Astrocyte of the cerebellum (primary cell): ENCODE measurements around the gene TNFSF10.
A peak's percentile ranks its signal among the peaks of the same experiment; 100 is the strongest.
"Not testable (repeated sequence)": the region's sequence is repeated elsewhere in the genome, so short reads cannot be mapped to it uniquely, and the experiment has no call there.

ENCODE experiments used
- DNase-seq: peaks from one replicate; pipeline ENCODE4 v3.0.0-alpha.2; 2011; ENCODE audit warnings: low read depth
- H3K4me3 ChIP-seq: 2 replicates; pipeline ENCODE4 v1.5.1; 2011; ENCODE audit warnings: mild to moderate bottlenecking, low read depth, low read length, moderate library complexity
- in situ Hi-C: cut with HindIII; loops from 2 replicates; pipeline ENCODE4 v1.10.0; 2017; ENCODE audit warnings: low sequenced_read_pairs
- TF ChIP-seq, protein P1 (sequence below): IDR thresholded peaks from 2 replicates; pipeline ENCODE4 v1.5.1; 2012; ENCODE audit warnings: low read length, low read depth, moderate library complexity, mild to moderate bottlenecking; ENCODE audit errors: missing control alignments

The TNFSF10 gene

DNA sequence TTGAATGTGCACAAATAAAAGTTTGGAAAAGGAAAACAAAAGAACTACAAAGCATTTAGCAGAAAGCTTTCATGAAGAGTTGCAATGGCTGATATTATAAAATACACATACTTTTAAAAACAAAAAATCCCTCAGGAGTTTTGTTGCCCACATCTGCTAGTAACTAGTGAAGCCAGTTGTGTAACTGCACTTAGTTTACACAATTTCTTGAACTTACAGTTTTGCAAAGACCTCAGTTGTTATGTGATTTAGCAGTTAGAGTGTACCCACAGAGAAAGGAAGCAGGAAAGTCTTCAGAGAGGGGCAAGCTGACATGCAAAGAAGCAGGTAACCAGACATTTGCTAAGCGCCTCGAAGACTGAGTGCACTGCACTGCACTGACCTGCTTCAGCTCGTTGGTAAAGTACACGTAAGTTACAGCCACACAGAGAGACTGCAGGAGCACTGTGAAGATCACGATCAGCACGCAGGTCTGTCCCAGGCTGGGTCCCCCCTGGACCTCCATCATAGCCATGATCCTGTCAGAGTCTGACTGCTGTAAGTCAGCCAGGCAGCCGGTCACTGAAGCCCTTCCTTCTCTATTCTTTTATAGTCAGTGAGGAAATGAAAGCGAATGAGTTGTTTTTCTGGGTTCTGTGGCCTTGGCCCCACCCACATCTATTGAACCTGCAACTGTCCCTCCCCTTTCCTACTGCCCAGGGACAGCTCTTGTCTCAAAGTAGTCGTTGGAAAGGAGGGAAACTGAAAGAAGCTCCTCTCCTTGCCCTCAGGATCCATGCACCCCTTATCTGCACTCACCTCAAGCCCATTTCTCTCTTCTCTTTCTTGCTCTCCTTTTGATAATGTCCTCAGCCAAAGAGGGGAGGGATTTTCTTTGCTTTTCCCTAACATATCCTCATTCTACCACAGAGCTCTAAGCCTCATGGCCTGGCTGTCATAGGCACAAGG, at the start of gene TNFSF10:
Gene TNFSF10, minus strand, starts transcription at position 560 of the 948 bp plus-strand sequence. Its CDS starts 46 bp downstream, at position 514.
- DNase-seq, result no peak
- peak within 1 kb of the TSS; percentile 45 for H3K4me3 ChIP-seq
- in situ Hi-C loops, result no loop called here
- TF ChIP-seq, protein P1, sequence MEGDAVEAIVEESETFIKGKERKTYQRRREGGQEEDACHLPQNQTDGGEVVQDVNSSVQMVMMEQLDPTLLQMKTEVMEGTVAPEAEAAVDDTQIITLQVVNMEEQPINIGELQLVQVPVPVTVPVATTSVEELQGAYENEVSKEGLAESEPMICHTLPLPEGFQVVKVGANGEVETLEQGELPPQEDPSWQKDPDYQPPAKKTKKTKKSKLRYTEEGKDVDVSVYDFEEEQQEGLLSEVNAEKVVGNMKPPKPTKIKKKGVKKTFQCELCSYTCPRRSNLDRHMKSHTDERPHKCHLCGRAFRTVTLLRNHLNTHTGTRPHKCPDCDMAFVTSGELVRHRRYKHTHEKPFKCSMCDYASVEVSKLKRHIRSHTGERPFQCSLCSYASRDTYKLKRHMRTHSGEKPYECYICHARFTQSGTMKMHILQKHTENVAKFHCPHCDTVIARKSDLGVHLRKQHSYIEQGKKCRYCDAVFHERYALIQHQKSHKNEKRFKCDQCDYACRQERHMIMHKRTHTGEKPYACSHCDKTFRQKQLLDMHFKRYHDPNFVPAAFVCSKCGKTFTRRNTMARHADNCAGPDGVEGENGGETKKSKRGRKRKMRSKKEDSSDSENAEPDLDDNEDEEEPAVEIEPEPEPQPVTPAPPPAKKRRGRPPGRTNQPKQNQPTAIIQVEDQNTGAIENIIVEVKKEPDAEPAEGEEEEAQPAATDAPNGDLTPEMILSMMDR, result no peak

DNA sequence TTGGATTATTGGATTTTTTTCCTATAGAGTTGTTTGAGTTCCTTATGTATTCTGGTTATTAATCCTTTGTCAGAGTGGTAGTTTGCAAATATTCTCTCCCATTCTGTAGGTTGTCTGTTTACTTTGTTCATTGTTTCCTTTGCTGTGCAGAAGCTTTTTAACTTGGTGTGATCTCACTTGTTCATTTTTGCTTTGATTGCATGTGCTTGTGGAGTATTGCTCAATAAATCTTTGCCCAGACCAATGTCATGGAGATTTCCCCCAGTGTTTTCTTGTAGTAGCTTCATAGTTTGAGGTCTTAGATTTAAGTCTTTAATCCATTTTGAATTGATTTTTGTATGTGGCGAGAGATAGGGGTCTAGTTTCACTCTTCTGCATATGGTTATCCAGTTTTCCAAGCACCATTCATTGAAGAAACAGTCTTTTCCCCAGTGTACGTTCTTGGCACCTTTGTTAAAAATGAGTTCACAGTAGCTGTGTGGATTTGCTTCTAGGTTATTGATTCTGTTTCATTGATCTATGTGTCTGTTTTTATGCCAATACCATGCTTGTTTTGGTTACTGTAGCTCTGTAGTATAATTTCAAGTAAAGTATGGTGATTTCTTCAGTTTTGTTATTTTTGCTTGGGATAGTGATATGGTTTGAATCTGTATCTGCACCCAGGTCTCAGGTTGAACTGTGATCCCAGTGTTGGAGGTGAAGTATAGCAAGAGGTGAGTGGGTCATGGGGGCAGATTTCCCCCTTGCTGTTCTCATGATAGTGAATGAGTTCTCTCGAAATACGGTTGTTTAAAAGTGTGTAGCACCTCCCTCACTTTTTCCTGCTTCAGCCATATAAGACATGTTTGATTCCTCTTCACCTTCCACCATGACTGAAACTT, 46.1 kb upstream of the TNFSF10 start:
- TF ChIP-seq, protein P1, result no peak

DNA sequence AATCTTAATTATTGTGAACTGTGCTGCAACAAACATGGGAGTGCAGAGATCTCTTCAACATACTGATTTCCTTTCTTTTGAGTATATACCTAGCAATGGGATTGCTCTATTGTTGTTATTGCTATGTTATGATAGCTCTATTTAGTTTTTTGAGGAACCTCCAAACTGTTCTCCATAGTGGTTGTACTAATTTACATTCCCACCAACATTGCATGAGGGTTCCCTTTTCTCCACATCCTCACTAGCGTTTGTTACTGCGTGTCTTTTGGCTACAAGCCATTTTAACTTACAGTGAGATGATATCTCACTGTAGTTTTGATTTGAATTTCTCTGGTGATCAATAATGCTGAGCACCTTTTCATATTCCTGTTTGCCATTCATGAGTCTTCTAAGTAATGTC, 45.5 kb upstream of the TNFSF10 start:
- no peak for DNase-seq
- in situ Hi-C loops, result no loop called here
- H3K4me3 ChIP-seq, result no peak overlapping the region
- TF ChIP-seq, protein P1, result no peak

More for the DNA sequence above, 46.1 kb upstream of the TNFSF10 start:
- no peak for DNase-seq
- in situ Hi-C loops, result no loop called here
- no peak overlapping the region for H3K4me3 ChIP-seq

DNA sequence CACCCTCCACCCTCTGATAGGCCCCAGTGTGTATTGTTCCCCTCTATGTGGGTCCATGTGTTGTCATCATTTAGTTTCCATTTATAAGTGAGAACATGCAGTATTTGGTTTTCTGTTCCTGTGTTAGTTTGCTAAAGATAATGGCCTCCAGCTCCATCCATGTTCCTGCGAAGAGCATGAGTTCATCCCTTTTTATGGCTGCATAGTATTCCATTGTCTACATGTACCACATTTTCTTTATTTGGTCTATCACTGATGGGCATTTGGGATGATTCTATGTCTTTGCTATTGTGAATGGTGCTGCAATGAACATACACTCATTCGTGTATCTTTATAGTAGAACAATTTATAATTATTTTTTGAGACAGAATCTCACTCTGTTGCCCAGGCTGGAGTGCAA, 43.6 kb upstream of the TNFSF10 start:
- H3K4me3 ChIP-seq, in situ Hi-C loops: not testable (repeated sequence)

DNA sequence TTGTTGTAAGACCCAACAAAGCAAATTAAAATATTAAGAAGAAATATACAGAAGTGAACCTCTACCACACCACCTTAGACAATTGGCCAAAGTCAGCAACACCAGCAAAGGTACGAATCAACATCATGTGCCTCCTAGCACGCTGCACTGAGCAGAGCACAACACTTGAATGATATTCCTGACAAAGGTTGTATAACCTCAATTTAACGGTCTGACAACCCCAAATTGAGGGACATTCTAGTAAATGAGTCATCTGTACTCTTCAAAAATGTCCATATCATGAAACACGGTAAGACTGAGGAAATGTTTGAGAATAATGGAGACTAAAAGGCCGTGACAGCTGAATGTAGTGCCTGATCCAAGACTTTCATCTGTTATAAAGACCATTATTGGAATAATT, 41.3 kb upstream of the TNFSF10 start:
- no peak overlapping the region for H3K4me3 ChIP-seq
- TF ChIP-seq, protein P1, result no peak
- in situ Hi-C loops, result no loop called here
- no peak for DNase-seq

More for the DNA sequence above, 43.6 kb upstream of the TNFSF10 start:
- not testable (repeated sequence) for DNase-seq

DNA sequence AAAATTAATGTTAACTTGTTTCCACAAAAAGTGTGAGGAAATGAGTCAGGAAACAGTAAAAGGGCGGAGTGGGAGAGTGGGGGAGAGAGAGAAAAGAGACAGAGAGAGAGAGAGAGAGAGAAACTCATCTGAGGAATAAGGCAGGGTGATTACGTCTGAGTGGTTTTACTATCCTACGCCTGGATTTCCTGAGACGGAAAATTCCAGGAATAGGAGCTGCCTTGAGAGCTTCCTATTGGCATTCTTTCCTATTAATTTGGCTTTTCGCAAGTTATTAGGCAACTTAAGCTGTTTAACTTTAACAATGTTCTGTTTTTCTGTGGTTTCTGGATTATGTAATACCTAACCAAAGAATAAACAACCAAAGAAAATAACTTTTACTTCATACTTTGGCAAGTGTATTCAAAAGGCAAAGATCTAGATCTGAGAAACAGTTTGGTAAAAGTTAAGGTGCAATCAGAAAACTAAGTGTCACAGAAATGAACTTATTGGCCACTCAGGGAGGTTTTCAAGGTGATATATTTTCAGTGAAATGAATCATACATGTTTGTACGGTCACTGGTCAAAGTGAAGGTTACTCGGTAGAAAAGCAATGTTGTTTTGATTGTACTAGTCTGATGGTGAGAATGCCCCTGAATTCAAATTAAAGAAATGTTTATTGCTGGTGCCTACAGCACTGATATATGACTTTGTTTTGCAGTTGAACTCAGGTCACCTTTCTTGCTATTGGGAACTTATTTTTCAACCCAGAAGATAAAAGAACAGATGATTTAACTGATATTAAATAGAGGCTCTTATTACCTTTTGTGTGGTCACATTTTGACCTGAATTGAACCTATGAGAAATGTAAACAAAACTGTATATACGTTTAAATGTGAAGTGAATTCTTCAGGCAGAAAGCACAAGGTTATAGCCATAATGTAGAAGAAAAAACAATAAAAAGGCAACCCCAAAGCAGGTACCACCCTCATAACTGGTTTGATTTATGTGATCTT, 39.9 kb upstream of the TNFSF10 start:
- DNase-seq, result peak; percentile 76
- in situ Hi-C loops, result no loop called here

More for the DNA sequence above, 39.9 kb upstream of the TNFSF10 start:
- no peak overlapping the region for H3K4me3 ChIP-seq
- TF ChIP-seq, protein P1, result no peak
